ENCODE results near the gene CHMP1B. TPM values are rescaled to one million over a fixed set of nuclear protein-coding genes. Genes with fewer than 3 reads are reported as not detected.
"Not testable (repeated sequence)": the region's sequence is repeated elsewhere in the genome, so short reads cannot be mapped to it uniquely, and the experiment has no call there.

Gene CHMP1B
- total RNA-seq, 2 experiments from 2014 or later: 20.1 to 21.0 TPM

- ChIA-PET POLR2A (no interaction called here), CTCF (interaction anchor here (0.6 kb wide), 1 partner anchor 130 kb away, joined by 3 read pairs; no protein-coding TSS in a partner anchor)
Measured at GRCh38 chr18:11834772-11835171, 16.4 kb upstream of the CHMP1B start.

GRCh38 chr18:11839556-11839955, 11.7 kb upstream of the CHMP1B start:
- ChIA-PET POLR2A (no interaction called here), CTCF (no interaction called here)

- CTCF ChIA-PET: interaction anchor here (0.6 kb wide), 1 partner anchor 187 kb away, joined by 3 read pairs; no protein-coding TSS in a partner anchor
- POLR2A ChIA-PET: no interaction called here
Measured at GRCh38 chr18:11840493-11840892, 10.7 kb upstream of the CHMP1B start.

GRCh38 chr18:11842562-11842961, 8.7 kb upstream of the CHMP1B start:
- CTCF ChIA-PET: no interaction called here
- POLR2A ChIA-PET: no interaction called here

GRCh38 chr18:11844436-11844835, 6.8 kb upstream of the CHMP1B start:
- CTCF ChIA-PET: no interaction called here
- POLR2A ChIA-PET: no interaction called here

- ChIA-PET POLR2A (no interaction called here), CTCF (no interaction called here)
Measured at GRCh38 chr18:11845654-11846053, 5.6 kb upstream of the CHMP1B start.

GRCh38 chr18:11847811-11848210, 3.4 kb upstream of the CHMP1B start:
- POLR2A ChIA-PET: no interaction called here
- CTCF ChIA-PET: no interaction called here

GRCh38 chr18:11849279-11849678, 1.9 kb upstream of the CHMP1B start:
- ChIA-PET POLR2A (interaction anchor here (0.9 kb wide), 1 partner anchor 131 kb away, joined by 3 read pairs; no protein-coding TSS in a partner anchor), CTCF (no interaction called here)

GRCh38 chr18:11849841-11850634, 1.2 kb upstream of the CHMP1B start:
- CTCF ChIA-PET: no interaction called here
- POLR2A ChIA-PET: interaction anchor here (0.6 to 1.6 kb wide), 2 partner anchors 58 to 130 kb away, joined by 3 to 5 read pairs; partner anchors contain the start of gene MPPE1

GRCh38 chr18:11850821-11851145, 430 bp upstream of the CHMP1B start:
- CTCF ChIA-PET: no interaction called here
- POLR2A ChIA-PET: interaction anchor here (0.6 to 1.6 kb wide), 2 partner anchors 58 to 129 kb away, joined by 3 to 5 read pairs; partner anchors contain the start of gene MPPE1

GRCh38 chr18:11851806-11852337, 659 bp downstream of the CHMP1B start:
- ChIA-PET POLR2A (interaction anchor here (0.7 kb wide), 1 partner anchor 57 kb away, joined by 3 read pairs; no protein-coding TSS in a partner anchor), CTCF (interaction anchor here (0.6 kb wide), 1 partner anchor 119 kb away, joined by 3 read pairs; no protein-coding TSS in a partner anchor)

- CTCF ChIA-PET, POLR2A ChIA-PET: not testable (repeated sequence)
Measured at GRCh38 chr18:11854554-11854953, 3.3 kb downstream of the CHMP1B start.

- POLR2A ChIA-PET: no interaction called here
- CTCF ChIA-PET: no interaction called here
Measured at GRCh38 chr18:11857177-11857887, 6.1 kb downstream of the CHMP1B start.

- ChIA-PET POLR2A (no interaction called here), CTCF (interaction anchor here (0.7 kb wide), 1 partner anchor 126 kb away, joined by 3 read pairs; no protein-coding TSS in a partner anchor)
Measured at GRCh38 chr18:11859282-11859830, 8.1 kb downstream of the CHMP1B start.

GRCh38 chr18:11859903-11860407, 8.7 kb downstream of the CHMP1B start:
- POLR2A ChIA-PET: no interaction called here

GRCh38 chr18:11860594-11861450, 9.6 kb downstream of the CHMP1B start:
- ChIA-PET CTCF (no interaction called here), POLR2A (no interaction called here)

More at GRCh38 chr18:11859903-11860407, 8.7 kb downstream of the CHMP1B start:
- CTCF ChIA-PET: no interaction called here

- ChIA-PET POLR2A (no interaction called here), CTCF (no interaction called here)
Measured at GRCh38 chr18:11861583-11862288, 10.5 kb downstream of the CHMP1B start.

GRCh38 chr18:11862468-11863137, 11.4 kb downstream of the CHMP1B start:
- ChIA-PET CTCF (no interaction called here), POLR2A (no interaction called here)
